ENCODE results near the gene SLC2A13. TPM values are rescaled to one million over a fixed set of nuclear protein-coding genes. Genes with fewer than 3 reads are reported as not detected.

SLC2A13 gene
- total RNA-seq, 1 experiment from 2014 or later: 1.6 TPM

- DNase-seq: no peak
- H3K27me3 ChIP-seq (ENCODE audit: insufficient read depth, low read depth): no peaks in the 10 kb centered on the region
- ChIA-PET POLR2A (ENCODE audit: unreplicated experiment) (no interaction called here), CTCF (no interaction called here)
- BruUV-seq (replicated peaks): no TSS peak
- H3K36me3 ChIP-seq (ENCODE audit: low read depth): no peaks in the 10 kb centered on the region
- H3K9me3 ChIP-seq (ENCODE audit: insufficient read depth, low read depth): no peaks in the 10 kb centered on the region
- no peak overlapping the region for H3K27ac ChIP-seq
- no peaks in the 10 kb centered on the region for H4K20me1 ChIP-seq (ENCODE audit: insufficient read depth)
- TF ChIP-seq CTCF (conservative IDR thresholded peaks at IDR 0.05) (no peak), EZH2 (IDR thresholded peaks at IDR 0.05; ENCODE audit: low read depth) (no peak)
- no peaks in the 10 kb centered on the region for H3K4me1 ChIP-seq (replicated peaks; ENCODE audit: insufficient read depth)
- H3K4me3 ChIP-seq: no peak overlapping the region
- intact Hi-C loops (cut with micrococcal nuclease; ENCODE audit: unreplicated experiment): no loop called here
- no peak overlapping the region for H2AFZ ChIP-seq
- no peak overlapping the region for H3K4me2 ChIP-seq
- no peaks in the 10 kb centered on the region for H3K79me2 ChIP-seq (ENCODE audit: low read depth)
- H3K9me2 ChIP-seq (ENCODE audit: insufficient read depth): no peaks in the 10 kb centered on the region
- no peaks in the 10 kb centered on the region for H3F3A ChIP-seq (ENCODE audit: insufficient read depth, low read depth)
Observed at GRCh38 chr12:39966721-39967120, 139.2 kb downstream of the SLC2A13 start.

GRCh38 chr12:39966256-39966655 lies 139.6 kb downstream of the SLC2A13 start:
- POLR2A ChIA-PET (ENCODE audit: unreplicated experiment): no interaction called here
- no peaks in the 10 kb centered on the region for H3F3A ChIP-seq (ENCODE audit: insufficient read depth, low read depth)
- H3K27me3 ChIP-seq (ENCODE audit: insufficient read depth, low read depth): no peaks in the 10 kb centered on the region
- no peaks in the 10 kb centered on the region for H3K79me2 ChIP-seq (ENCODE audit: low read depth)
- H2AFZ ChIP-seq: no peak overlapping the region
- H4K20me1 ChIP-seq (ENCODE audit: insufficient read depth): no peaks in the 10 kb centered on the region
- BruUV-seq (replicated peaks): no TSS peak
- TF ChIP-seq CTCF (conservative IDR thresholded peaks at IDR 0.05) (no peak), EZH2 (IDR thresholded peaks at IDR 0.05; ENCODE audit: low read depth) (no peak)
- CTCF ChIA-PET: no interaction called here
- H3K4me3 ChIP-seq: no peak overlapping the region
- H3K4me2 ChIP-seq: no peak overlapping the region
- intact Hi-C loops (cut with micrococcal nuclease; ENCODE audit: unreplicated experiment): no loop called here
- no peak for DNase-seq
- H3K4me1 ChIP-seq (replicated peaks; ENCODE audit: insufficient read depth): no peaks in the 10 kb centered on the region
- H3K9me2 ChIP-seq (ENCODE audit: insufficient read depth): no peaks in the 10 kb centered on the region
- H3K9me3 ChIP-seq (ENCODE audit: insufficient read depth, low read depth): no peaks in the 10 kb centered on the region
- H3K27ac ChIP-seq: no peak overlapping the region
- no peaks in the 10 kb centered on the region for H3K36me3 ChIP-seq (ENCODE audit: low read depth)

- no TSS peak for BruUV-seq (replicated peaks)
- ChIA-PET POLR2A (ENCODE audit: unreplicated experiment) (no interaction called here), CTCF (no interaction called here)
- Histone ChIP-seq H4K20me1 (ENCODE audit: insufficient read depth) (no peaks in the 10 kb centered on the region), H3K27me3 (ENCODE audit: insufficient read depth, low read depth) (no peaks in the 10 kb centered on the region), H2AFZ (no peak overlapping the region), H3F3A (ENCODE audit: insufficient read depth, low read depth) (no peaks in the 10 kb centered on the region), H3K4me3 (no peak overlapping the region), H3K27ac (no peak overlapping the region), H3K36me3 (ENCODE audit: low read depth) (no peaks in the 10 kb centered on the region), H3K9me2 (ENCODE audit: insufficient read depth) (no peaks in the 10 kb centered on the region), H3K4me1 (replicated peaks; ENCODE audit: insufficient read depth) (no peaks in the 10 kb centered on the region), H3K9me3 (ENCODE audit: insufficient read depth, low read depth) (no peaks in the 10 kb centered on the region), H3K4me2 (no peak overlapping the region), H3K79me2 (ENCODE audit: low read depth) (no peaks in the 10 kb centered on the region)
- TF ChIP-seq EZH2 (IDR thresholded peaks at IDR 0.05; ENCODE audit: low read depth): no peak
- no peak for TF ChIP-seq CTCF (conservative IDR thresholded peaks at IDR 0.05)
- intact Hi-C loops (cut with micrococcal nuclease; ENCODE audit: unreplicated experiment): no loop called here
- no peak for DNase-seq
Observed at GRCh38 chr12:39959467-39959866, 146.4 kb downstream of the SLC2A13 start.
